ENCODE results near the gene SYNE1.
"Not testable (repeated sequence)": the region's sequence is repeated elsewhere in the genome, so short reads cannot be mapped to it uniquely, and the experiment has no call there.

- TF ChIP-seq POLR2A (IDR thresholded peaks at IDR 0.05): not testable (repeated sequence)
- TF ChIP-seq, protein P1, sequence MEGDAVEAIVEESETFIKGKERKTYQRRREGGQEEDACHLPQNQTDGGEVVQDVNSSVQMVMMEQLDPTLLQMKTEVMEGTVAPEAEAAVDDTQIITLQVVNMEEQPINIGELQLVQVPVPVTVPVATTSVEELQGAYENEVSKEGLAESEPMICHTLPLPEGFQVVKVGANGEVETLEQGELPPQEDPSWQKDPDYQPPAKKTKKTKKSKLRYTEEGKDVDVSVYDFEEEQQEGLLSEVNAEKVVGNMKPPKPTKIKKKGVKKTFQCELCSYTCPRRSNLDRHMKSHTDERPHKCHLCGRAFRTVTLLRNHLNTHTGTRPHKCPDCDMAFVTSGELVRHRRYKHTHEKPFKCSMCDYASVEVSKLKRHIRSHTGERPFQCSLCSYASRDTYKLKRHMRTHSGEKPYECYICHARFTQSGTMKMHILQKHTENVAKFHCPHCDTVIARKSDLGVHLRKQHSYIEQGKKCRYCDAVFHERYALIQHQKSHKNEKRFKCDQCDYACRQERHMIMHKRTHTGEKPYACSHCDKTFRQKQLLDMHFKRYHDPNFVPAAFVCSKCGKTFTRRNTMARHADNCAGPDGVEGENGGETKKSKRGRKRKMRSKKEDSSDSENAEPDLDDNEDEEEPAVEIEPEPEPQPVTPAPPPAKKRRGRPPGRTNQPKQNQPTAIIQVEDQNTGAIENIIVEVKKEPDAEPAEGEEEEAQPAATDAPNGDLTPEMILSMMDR (IDR thresholded peaks at IDR 0.05 in 8 of 11, conservative IDR thresholded peaks at IDR 0.05 in 3 of 11): not testable (repeated sequence)
Observed at GRCh38 chr6:152558798-152559197, 78.4 kb downstream of the SYNE1 start.
